GM19372 (cell line): ENCODE measurements around the gene PIGR.
"Not testable (repeated sequence)": the region's sequence is repeated elsewhere in the genome, so short reads cannot be mapped to it uniquely, and the experiment has no call there.

ENCODE experiments used
- ATAC-seq: cut with Tn5 transposase; IDR thresholded peaks from one replicate; pipeline ENCODE4 v1.9.1; 2021; ENCODE audit warnings: mild to moderate bottlenecking, low read depth, moderate library complexity; ENCODE audit not compliant: unreplicated experiment

The PIGR gene

GRCh38 chr1:206939131-206939530, 7.1 kb downstream of the PIGR start:
- no peak for ATAC-seq

GRCh38 chr1:206937425-206937824, 8.8 kb downstream of the PIGR start:
- no peak for ATAC-seq

- ATAC-seq = no peak
Measured at GRCh38 chr1:206935491-206936067, 10.7 kb downstream of the PIGR start.

- ATAC-seq = no peak
Measured at GRCh38 chr1:206933333-206933945, 12.8 kb downstream of the PIGR start.

GRCh38 chr1:206932177-206932576, 14.1 kb downstream of the PIGR start:
- no peak for ATAC-seq

GRCh38 chr1:206931709-206932108, 14.6 kb downstream of the PIGR start:
- no peak for ATAC-seq

- ATAC-seq = peak; percentile 77
Measured at GRCh38 chr1:206930210-206930798, 16.0 kb downstream of the PIGR start.

GRCh38 chr1:206929524-206929923, 16.7 kb downstream of the PIGR start:
- ATAC-seq = no peak

GRCh38 chr1:206926286-206926685, 20.0 kb downstream of the PIGR start:
- no peak for ATAC-seq

- ATAC-seq = peak; percentile 45
Measured at GRCh38 chr1:206925106-206925736, 21.0 kb downstream of the PIGR start.

- peak; percentile 23 for ATAC-seq
Measured at GRCh38 chr1:206924592-206925105, 21.6 kb downstream of the PIGR start.

GRCh38 chr1:206923961-206924557, 22.2 kb downstream of the PIGR start:
- not testable (repeated sequence) for ATAC-seq

GRCh38 chr1:206923009-206923960, 23.0 kb downstream of the PIGR start:
- peak; percentile 56 for ATAC-seq

- ATAC-seq = no peak
Measured at GRCh38 chr1:206922524-206922923, 23.7 kb downstream of the PIGR start.

GRCh38 chr1:206921772-206922265, 24.4 kb downstream of the PIGR start, which contains the start of gene FCMR:
TSS of gene FCMR (minus strand) at chr1:206921941. CDS start at chr1:206921854, 87 bp downstream.
- ATAC-seq = no peak

- ATAC-seq = no peak
Measured at GRCh38 chr1:206918076-206918475, 28.2 kb downstream of the PIGR start.

GRCh38 chr1:206916000-206916709, 30.1 kb downstream of the PIGR start:
- ATAC-seq = no peak

GRCh38 chr1:206915030-206915735, 31.1 kb downstream of the PIGR start:
- no peak for ATAC-seq
